Ovary (tissue), 9 donors: Measurements from ENCODE around the gene RPS6KB2. TPM values are rescaled to one million over a fixed set of nuclear protein-coding genes. Genes with fewer than 3 reads are reported as not detected.
A peak's percentile ranks its signal among the peaks of the same experiment; 100 is the strongest.
"Not testable (repeated sequence)": the region's sequence is repeated elsewhere in the genome, so short reads cannot be mapped to it uniquely, and the experiment has no call there.

Experiments used
- DNase-seq, 5 donors: peaks; one replicate each; pipeline ENCODE4 v3.0.0-alpha.2; 2019 to 2020
- H3K27ac ChIP-seq, 2 donors: fragments of 200-600 bp; one replicate each; pipeline versions ENCODE4 v1.5.1 to v1.8.0; 2019 to 2022
- H3K27me3 ChIP-seq: fragments of 200-600 bp; one replicate; pipeline ENCODE4 v1.8.0; 2022
- H3K36me3 ChIP-seq: fragments of 200-600 bp; sonication (generic); one replicate; pipeline ENCODE4 v1.5.1; 2019
- H3K4me1 ChIP-seq: one replicate; pipeline ENCODE4 v1.8.1; 2013; ENCODE audit warnings: mild to moderate bottlenecking, moderate library complexity; ENCODE audit not compliant: insufficient read depth
- H3K4me3 ChIP-seq: fragments of 200-600 bp; sonication (generic); one replicate; pipeline ENCODE4 v1.5.1; 2017
- H3K9me3 ChIP-seq, 2 donors: fragments of 200-600 bp in 1 of 2; sonication (generic) in 1 of 2; one replicate each; pipeline versions ENCODE4 v1.5.1 to v1.8.1; 2013 to 2019; ENCODE audit warnings: mild to moderate bottlenecking in 1 of 2, moderate library complexity in 1 of 2
- CTCF ChIP-seq, 3 donors: fragments of 450-650 bp in 2 of 3; fragments of 200-600 bp in 1 of 3; IDR thresholded peaks; one replicate each; pipeline versions ENCODE4 v1.5.1 to v1.8.0; 2016 to 2022; ENCODE audit warnings: antibody characterized with exemption in 3 of 3, mild to moderate bottlenecking in 1 of 3
- EP300 ChIP-seq: sonication (generic); formaldehyde crosslinking; IDR thresholded peaks from one replicate; pipeline ENCODE4 v1.6.1; 2017; ENCODE audit warnings: antibody characterized with exemption
- POLR2A ChIP-seq: fragments of 450-650 bp; IDR thresholded peaks from one replicate; pipeline ENCODE4 v1.6.1; 2017; ENCODE audit warnings: antibody characterized with exemption, mild to moderate bottlenecking, moderate library complexity
- WGBS, 3 donors: extraction: QIAGEN DNeasy Blood & Tissue Kit in 1 of 3; methylation state at CpG; one replicate each; pipeline versions ENCODE4 v1.1.5 to v1.1.7; 2013 to 2017; 5-methylcytosine and 5-hydroxymethylcytosine counted together
- intact Hi-C, 4 donors: fragments of 100-400 bp; cut with DNase I; formaldehyde crosslinking; loops; one replicate each; pipeline versions ENCODE4 v1.11.0 to v1.15.1; 2022 to 2023
- polyA plus RNA-seq, 2 donors: library from polyadenylated mRNA; stranded (reverse); fragments of 200-250 nt in 1 of 2; fragments of 350-450 nt in 1 of 2; fragmentation: Illumina TruSeq in 1 of 2; extraction: RNeasy Lipid Tissue Mini Kit (QIAGEN cat#74804) in 1 of 2; gene quantifications; one replicate each; pipeline ENCODE4 v1.2.3, GENCODE V29; 2013 to 2014
- total RNA-seq, 7 donors: library from RNA; depleted of rRNA in 2 of 7; stranded (reverse); fragments of >200 nt in 2 of 7; fragmentation: NEBNext Ultra II Directional in 3 of 7; extraction: Animal tissue kit (Norgen Biotek cat#: 25700) in 3 of 7; gene quantifications; one replicate each; pipeline versions ENCODE4 v1.1.0 to v1.2.4, GENCODE V29; 2016 to 2023
- donor health status: DM: no; HTN: no; CAD: no; lungs with moderate emphysema.
- donor health status: DM: no; HTN: no; CAD: no.
- donor health status: Bipolar disorder and iron deficiency.
- donor health status: DM: yes; HTN: yes; CAD: no.
- donor health status: DM: no; HTN: no; CAD: no.
- donor health status: DM: yes; HTN: yes; CAD: no.

RPS6KB2 gene
- total and polyA plus RNA-seq, 9 donors, result 10.4 to 38.6 (median 33.1) TPM

GRCh38 chr11:67400251-67400941 is 27.9 kb upstream of the RPS6KB2 start:
- no peak overlapping the region for H3K27ac ChIP-seq
- H3K4me1 ChIP-seq, result peaks cover 1% of the 10 kb centered on the region
- no peaks in the 10 kb centered on the region for H3K27me3 ChIP-seq
- TF ChIP-seq EP300 (no peak), CTCF (IDR thresholded peaks at IDR 0.05) (no peak), POLR2A (no peak)
- intact Hi-C loops, result loop anchor here in 2 of 4 donors (2.0 to 10.0 kb wide), 2 partner anchors 104 to 106 kb away; partner anchors contain the start of genes CDK2AP2 (in 1 of the 2) and PITPNM1 (in 1 of the 2)
- DNase-seq, result no peak
- H3K36me3 ChIP-seq, result no peaks in the 10 kb centered on the region
- H3K9me3 ChIP-seq, result no peaks in the 10 kb centered on the region
- H3K4me3 ChIP-seq, result peak overlapping the region; percentile 91
- WGBS, 3 donors, result 28 to 34% (median 32%) methylated on average over 23 of the region's 23 CpGs

GRCh38 chr11:67400942-67401494 is 27.3 kb upstream of the RPS6KB2 start:
- intact Hi-C loops, result loop anchor here in 2 of 4 donors (1.0 to 10.0 kb wide), 3 partner anchors 42 to 106 kb away; partner anchors contain the start of genes CDK2AP2 (in 1 of the 2), CORO1B (in 1 of the 2) and PITPNM1 (in 1 of the 2)
- WGBS, 3 donors, result 2 to 4% (median 2%) methylated on average over 24 to 27 of the region's 27 CpGs
- DNase-seq, result no peak

GRCh38 chr11:67401495-67402191 is 26.7 kb upstream of the RPS6KB2 start, which contains the start of gene PPP1CA:
Gene PPP1CA (minus strand): TSS chr11:67401858. CDS start chr11:67401782, 76 bp downstream.
- H3K4me1 ChIP-seq, result peaks cover 1% of the 10 kb centered on the region

More at GRCh38 chr11:67400942-67401494, 27.3 kb upstream of the RPS6KB2 start:
- Histone ChIP-seq H3K4me1 (peaks cover 1% of the 10 kb centered on the region), H3K9me3 (no peaks in the 10 kb centered on the region), H3K27ac (peak overlapping the region; percentile 19 to 86), H3K27me3 (no peaks in the 10 kb centered on the region), H3K4me3 (peak overlapping the region; percentile 91), H3K36me3 (no peaks in the 10 kb centered on the region)
- TF ChIP-seq CTCF (IDR thresholded peaks at IDR 0.05) (no peak), EP300 (no peak), POLR2A (no peak)

GRCh38 chr11:67402192-67402839 is 26.0 kb upstream of the RPS6KB2 start:
- intact Hi-C loops, result loop anchor here in 1 of 4 donors (10.0 kb wide), 1 partner anchor 102 kb away; the partner anchor contains the start of genes CDK2AP2 and PITPNM1
- Histone ChIP-seq H3K27ac (peak overlapping the region in 1 of 2 donors; percentile 41), H3K4me3 (peak overlapping the region; percentile 29)
- H3K9me3 ChIP-seq, H3K4me1 ChIP-seq, DNase-seq, H3K36me3 ChIP-seq, H3K27me3 ChIP-seq: not testable (repeated sequence)
- 44 to 55% (median 45%) methylated on average over 19 of the region's 19 CpGs for WGBS, 3 donors

More at GRCh38 chr11:67401495-67402191, 26.7 kb upstream of the RPS6KB2 start, which contains the start of gene PPP1CA:
- TF ChIP-seq POLR2A (peak; percentile 70), CTCF (IDR thresholded peaks at IDR 0.05) (peak; percentile 27 to 36 (median 29)), EP300 (no peak)
- intact Hi-C loops, result loop anchor here in 2 of 4 donors (1.0 to 10.0 kb wide), 3 partner anchors 42 to 105 kb away; partner anchors contain the start of genes CDK2AP2 (in 1 of the 2), CORO1B (in 1 of the 2) and PITPNM1 (in 1 of the 2)
- no peaks in the 10 kb centered on the region for H3K36me3 ChIP-seq
- H3K27me3 ChIP-seq, result no peaks in the 10 kb centered on the region
- peak; percentile 91 to 95 (median 93) for DNase-seq
- no peaks in the 10 kb centered on the region for H3K9me3 ChIP-seq
- whole genome bisulfite sequencing, 3 donors, result 1% methylated on average over 31 to 73 of the region's 73 CpGs
- H3K4me3 ChIP-seq, result peak within 1 kb of the TSS; percentile 91
- H3K27ac ChIP-seq, result peak within 1 kb of the TSS; percentile 19 to 86

- not testable (repeated sequence) for DNase-seq, H3K4me1 ChIP-seq, H3K27ac ChIP-seq, H3K27me3 ChIP-seq, H3K9me3 ChIP-seq, H3K4me3 ChIP-seq, H3K36me3 ChIP-seq
- 96 to 98% (median 97%) methylated on average over 9 of the region's 9 CpGs for WGBS, 3 donors
- intact Hi-C loops, result loop anchor here in 2 of 4 donors (1.0 to 10.0 kb wide), 2 partner anchors 66 to 102 kb away; partner anchors contain the start of genes CDK2AP2 (in 1 of the 2), PITPNM1 (in 1 of the 2) and TMEM134 (in 1 of the 2)
Observed at GRCh38 chr11:67403085-67403484, 25.2 kb upstream of the RPS6KB2 start.
